ENCODE data around the gene TEPSIN. TPM values are rescaled to one million over a fixed set of nuclear protein-coding genes. Genes with fewer than 3 reads are reported as not detected.
A peak's percentile ranks its signal among the peaks of the same experiment; 100 is the strongest.

Gene TEPSIN
- total RNA-seq, 4 donors from 2014 or later: 19.5 to 31.6 (median 23.5) TPM

DNA sequence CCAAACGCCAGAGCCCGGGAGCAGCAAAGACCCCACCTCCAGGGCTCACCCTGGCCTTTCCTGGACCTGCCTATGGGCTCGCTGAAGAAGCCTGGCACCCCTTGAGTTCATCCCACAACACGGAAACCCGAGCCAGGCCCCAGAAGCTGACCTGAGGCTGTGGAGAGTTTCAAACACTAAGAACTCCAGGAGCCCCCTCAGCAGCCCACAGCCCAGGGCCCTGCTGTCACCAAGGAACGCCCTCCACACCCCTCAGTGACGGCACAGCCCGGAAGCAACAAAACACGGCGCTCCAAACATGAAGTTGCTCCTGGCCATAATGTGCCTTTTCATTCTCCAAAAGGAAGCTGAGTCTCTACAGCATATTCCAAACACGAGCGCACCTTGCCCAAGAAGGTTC, 47.0 kb upstream of the TEPSIN start:
- Histone ChIP-seq H3K27me3 (no peaks in the 10 kb centered on the region), H3K36me3 (peaks cover 19 to 73% (median 58%) of the 10 kb centered on the region in 4 donors), H3K4me1 (peaks cover 22 to 33% (median 32%) of the 10 kb centered on the region in 4 donors), H3K4me3 (peak overlapping the region; percentile 38 to 54 (median 42)), H3K9me3 (no peaks in the 10 kb centered on the region), H3K27ac (replicated peaks in 1 of 4) (peak overlapping the region; percentile 60 to 81 (median 75))
- WGBS: 66% methylated on average over 9 of the region's 12 CpGs
- intact Hi-C loops (cut with DNase I): no loop called here
- TF ChIP-seq POLR2A (IDR thresholded peaks at IDR 0.05; ENCODE audit: low read depth): no peak
- no peak for TF ChIP-seq POLR2AphosphoS5 (IDR thresholded peaks at IDR 0.05)
- TF ChIP-seq EP300 (IDR thresholded peaks at IDR 0.05): no peak
- TF ChIP-seq, protein P1, sequence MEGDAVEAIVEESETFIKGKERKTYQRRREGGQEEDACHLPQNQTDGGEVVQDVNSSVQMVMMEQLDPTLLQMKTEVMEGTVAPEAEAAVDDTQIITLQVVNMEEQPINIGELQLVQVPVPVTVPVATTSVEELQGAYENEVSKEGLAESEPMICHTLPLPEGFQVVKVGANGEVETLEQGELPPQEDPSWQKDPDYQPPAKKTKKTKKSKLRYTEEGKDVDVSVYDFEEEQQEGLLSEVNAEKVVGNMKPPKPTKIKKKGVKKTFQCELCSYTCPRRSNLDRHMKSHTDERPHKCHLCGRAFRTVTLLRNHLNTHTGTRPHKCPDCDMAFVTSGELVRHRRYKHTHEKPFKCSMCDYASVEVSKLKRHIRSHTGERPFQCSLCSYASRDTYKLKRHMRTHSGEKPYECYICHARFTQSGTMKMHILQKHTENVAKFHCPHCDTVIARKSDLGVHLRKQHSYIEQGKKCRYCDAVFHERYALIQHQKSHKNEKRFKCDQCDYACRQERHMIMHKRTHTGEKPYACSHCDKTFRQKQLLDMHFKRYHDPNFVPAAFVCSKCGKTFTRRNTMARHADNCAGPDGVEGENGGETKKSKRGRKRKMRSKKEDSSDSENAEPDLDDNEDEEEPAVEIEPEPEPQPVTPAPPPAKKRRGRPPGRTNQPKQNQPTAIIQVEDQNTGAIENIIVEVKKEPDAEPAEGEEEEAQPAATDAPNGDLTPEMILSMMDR (IDR thresholded peaks at IDR 0.05): no peak
- no peak for DNase-seq (ENCODE audit: extremely low spot score)

DNA sequence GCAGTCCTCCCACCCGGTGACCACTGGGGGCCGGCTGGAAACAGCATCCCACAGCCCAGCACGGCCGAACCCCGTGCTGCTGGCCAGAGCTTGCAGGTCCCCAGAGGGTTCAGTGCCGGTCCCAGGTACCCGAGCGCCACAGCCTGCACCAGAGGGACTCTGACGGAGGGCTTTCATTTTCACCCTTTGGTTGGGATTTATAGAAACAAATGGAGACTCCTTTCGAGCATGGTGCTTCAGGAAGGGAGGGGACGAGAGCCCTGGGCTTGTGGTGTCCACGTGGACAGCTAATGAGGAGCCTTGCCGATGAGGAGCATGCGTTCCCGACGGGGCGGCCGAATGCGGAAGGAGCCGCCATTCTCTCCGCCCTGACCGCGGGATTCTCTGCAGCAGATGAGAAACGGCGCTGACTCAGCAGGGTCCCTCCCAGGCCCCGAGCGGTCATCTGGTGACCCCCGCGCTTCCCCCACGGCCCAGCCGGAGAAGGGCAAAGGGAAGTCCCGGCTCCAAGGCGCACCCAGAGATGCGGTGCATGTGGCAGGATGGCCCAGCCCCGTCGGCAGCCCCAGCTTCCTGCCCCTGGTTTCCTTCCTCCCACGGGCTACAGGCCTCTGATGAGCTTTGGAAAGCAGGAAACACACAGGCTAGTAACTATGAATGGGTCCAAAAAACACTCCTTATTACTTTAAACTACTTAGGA, 46.5 kb upstream of the TEPSIN start:
- peak; percentile 94 for DNase-seq (ENCODE audit: extremely low spot score)
- H3K4me1 ChIP-seq: peaks cover 26 to 39% (median 34%) of the 10 kb centered on the region in 4 donors
- peak overlapping the region; percentile 38 to 54 (median 42) for H3K4me3 ChIP-seq
- no peaks in the 10 kb centered on the region for H3K9me3 ChIP-seq
- WGBS: 51% methylated on average over 31 of the region's 37 CpGs
- intact Hi-C loops (cut with DNase I): no loop called here
- TF ChIP-seq POLR2A (IDR thresholded peaks at IDR 0.05; ENCODE audit: low read depth) (no peak), POLR2AphosphoS5 (IDR thresholded peaks at IDR 0.05) (peak in 1 of 2 donors; percentile 45)
- TF ChIP-seq, protein P1 (IDR thresholded peaks at IDR 0.05): no peak
- H3K27me3 ChIP-seq: no peaks in the 10 kb centered on the region
- peak overlapping the region; percentile 60 to 81 (median 75) for H3K27ac ChIP-seq (replicated peaks in 1 of 4)
- H3K36me3 ChIP-seq: peaks cover 19 to 73% (median 64%) of the 10 kb centered on the region in 4 donors

DNA sequence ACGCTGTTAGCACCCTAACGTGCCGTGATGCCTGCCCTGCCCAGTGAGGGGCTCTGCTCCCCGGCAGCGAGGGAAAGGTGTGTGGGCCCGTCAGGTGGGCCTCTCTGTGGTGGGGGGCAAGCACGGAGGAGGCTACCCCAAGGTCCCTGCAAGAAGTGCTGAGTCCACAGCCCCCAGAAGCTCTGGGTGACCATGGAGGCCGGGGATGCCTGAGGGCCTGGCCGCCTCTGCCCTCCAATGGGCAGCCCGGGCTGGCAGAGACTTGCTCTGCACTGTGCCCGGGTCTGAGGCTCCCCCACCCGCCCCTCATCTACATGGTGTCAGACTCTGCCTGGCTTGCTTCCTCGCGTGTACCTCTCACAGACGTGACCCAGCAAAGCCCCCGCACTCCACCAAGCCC, 44.0 kb upstream of the TEPSIN start:
- no peaks in the 10 kb centered on the region for H3K27me3 ChIP-seq
- 93% methylated on average over 5 of the region's 16 CpGs for WGBS
- no peak for DNase-seq (ENCODE audit: extremely low spot score)
- H3K36me3 ChIP-seq: peaks cover 14 to 67% (median 61%) of the 10 kb centered on the region in 4 donors
- H3K4me3 ChIP-seq: no peak overlapping the region
- no peak overlapping the region for H3K27ac ChIP-seq (replicated peaks in 1 of 4)
- no peak for TF ChIP-seq EP300 (IDR thresholded peaks at IDR 0.05)
- TF ChIP-seq, protein P1 (IDR thresholded peaks at IDR 0.05): no peak
- no peak for TF ChIP-seq POLR2AphosphoS5 (IDR thresholded peaks at IDR 0.05)
- no peak for TF ChIP-seq POLR2A (IDR thresholded peaks at IDR 0.05; ENCODE audit: low read depth)
- H3K4me1 ChIP-seq: peaks cover 32 to 63% (median 56%) of the 10 kb centered on the region in 4 donors
- intact Hi-C loops (cut with DNase I): no loop called here
- H3K9me3 ChIP-seq: no peaks in the 10 kb centered on the region

DNA sequence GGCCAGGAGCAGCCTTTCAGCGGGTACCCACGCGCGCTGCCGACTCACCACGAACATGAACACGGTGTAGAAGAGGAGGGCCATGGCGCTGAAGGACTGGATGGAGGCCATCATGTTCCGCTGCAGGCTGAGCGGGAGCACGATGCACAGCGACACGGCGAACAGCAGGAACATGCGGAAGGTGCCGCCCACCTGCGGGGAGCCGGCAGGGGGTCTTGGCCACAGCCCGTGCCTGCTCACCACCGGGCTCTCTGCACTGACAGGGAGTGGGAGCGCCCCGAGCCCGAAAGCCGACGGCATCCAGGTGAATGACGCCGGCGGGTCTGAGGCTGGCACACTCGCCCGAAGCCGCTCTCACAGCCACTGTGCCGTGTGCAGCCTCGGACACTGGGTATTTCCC, 43.3 kb upstream of the TEPSIN start:
- intact Hi-C loops (cut with DNase I): no loop called here
- peaks cover 32 to 67% (median 61%) of the 10 kb centered on the region in 4 donors for H3K4me1 ChIP-seq
- TF ChIP-seq, protein P1 (IDR thresholded peaks at IDR 0.05): no peak
- no peak for TF ChIP-seq POLR2A (IDR thresholded peaks at IDR 0.05; ENCODE audit: low read depth)
- TF ChIP-seq POLR2AphosphoS5 (IDR thresholded peaks at IDR 0.05): no peak

More for the DNA sequence above, 43.3 kb upstream of the TEPSIN start:
- Histone ChIP-seq H3K4me3 (no peak overlapping the region), H3K27me3 (no peaks in the 10 kb centered on the region), H3K9me3 (no peaks in the 10 kb centered on the region), H3K27ac (replicated peaks in 1 of 4) (no peak overlapping the region), H3K36me3 (peaks cover 14 to 60% (median 55%) of the 10 kb centered on the region in 4 donors)
- WGBS: 86% methylated on average over 3 of the region's 33 CpGs
- no peak for DNase-seq (ENCODE audit: extremely low spot score)

All from esophagus muscularis mucosa (tissue), 4 donors.